ENCODE measurements around the gene HTT.
"Not testable (repeated sequence)": the region's sequence is repeated elsewhere in the genome, so short reads cannot be mapped to it uniquely, and the experiment has no call there.

The HTT gene

GRCh38 chr4:3046623-3047022, 27.9 kb upstream of the HTT start:
- DNase-seq: no peak

GRCh38 chr4:3047464-3048286, 26.8 kb upstream of the HTT start:
- no peak for DNase-seq

DNA sequence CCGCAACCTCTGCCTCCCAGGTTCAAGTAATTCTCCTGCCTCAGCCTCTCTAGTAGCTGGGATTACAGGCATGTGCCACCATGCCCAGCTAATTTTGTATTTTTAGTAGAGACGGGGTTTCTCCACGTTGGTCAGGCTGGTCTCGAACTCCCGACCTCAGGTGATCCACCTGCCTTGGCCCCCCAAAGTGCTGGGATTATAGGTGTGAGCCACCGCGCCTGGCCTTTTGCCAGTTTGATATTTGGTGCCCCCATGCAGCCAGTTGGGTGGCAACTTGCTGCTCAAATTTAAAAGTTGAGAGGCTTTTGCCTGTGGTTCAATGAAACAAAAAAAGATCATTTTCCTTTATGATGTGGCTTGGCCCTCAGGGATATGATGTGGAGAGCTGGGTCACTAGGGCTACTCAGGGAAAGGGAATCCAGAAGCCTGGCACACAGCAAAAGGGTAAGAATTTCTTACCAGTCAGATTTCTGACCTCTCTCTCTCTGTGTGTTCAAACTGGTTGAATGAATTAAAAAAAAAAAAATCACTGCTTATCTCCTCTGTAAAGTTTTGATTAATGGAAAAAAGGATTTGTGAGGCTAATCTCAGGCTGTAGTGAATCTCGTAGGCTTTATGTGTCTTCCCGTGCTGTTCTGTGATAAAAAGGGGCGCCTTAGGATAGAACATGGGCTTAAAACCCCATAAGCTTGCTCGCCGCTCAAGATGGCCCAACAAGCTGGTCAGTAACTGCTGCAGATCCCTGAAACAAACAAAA, 23.2 kb upstream of the HTT start:
- not testable (repeated sequence) for DNase-seq

- no peak for DNase-seq
Observed at GRCh38 chr4:3054169-3054759, 20.2 kb upstream of the HTT start.

GRCh38 chr4:3059943-3060342, 14.5 kb upstream of the HTT start:
- no peak for DNase-seq

DNA sequence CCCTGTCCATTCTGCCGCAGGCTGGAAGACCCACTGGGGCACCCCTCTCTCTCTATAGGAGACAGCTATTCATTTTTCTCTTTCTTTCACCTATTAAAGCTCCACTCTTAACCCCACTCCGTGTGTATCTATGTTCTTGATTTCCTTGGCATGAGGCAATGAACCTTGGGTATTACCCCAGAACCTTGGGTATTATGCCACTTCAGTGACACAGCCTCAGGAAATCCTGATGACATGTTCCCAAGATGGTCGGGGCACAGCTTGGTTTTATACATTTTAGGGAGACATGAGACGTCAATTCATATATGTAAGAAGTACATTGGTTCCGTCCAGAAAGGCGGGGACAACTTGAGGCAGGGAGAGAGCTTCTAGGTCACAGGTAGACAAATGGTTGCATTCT, 13.5 kb upstream of the HTT start:
- DNase-seq: no peak

DNA sequence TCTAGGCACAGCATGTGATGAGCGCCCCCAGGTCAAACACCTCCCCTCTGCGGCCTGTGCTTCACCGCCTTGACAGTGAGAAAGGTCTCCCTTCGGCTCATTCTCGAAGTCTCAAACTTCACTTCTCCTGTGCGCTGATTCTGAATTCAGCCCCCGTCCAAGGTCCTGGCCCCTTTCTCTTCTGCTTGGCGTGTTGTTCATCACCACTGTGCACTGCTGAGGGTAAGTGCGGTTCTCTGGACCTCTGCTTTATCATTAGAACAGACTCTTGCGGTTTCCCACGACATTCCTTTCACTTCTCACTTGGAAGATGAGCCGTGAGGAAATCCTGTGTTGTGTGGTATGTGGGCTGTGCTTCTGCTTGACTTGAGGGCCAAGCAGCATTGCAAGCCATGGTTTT, 12.0 kb upstream of the HTT start:
- no peak for DNase-seq

DNA sequence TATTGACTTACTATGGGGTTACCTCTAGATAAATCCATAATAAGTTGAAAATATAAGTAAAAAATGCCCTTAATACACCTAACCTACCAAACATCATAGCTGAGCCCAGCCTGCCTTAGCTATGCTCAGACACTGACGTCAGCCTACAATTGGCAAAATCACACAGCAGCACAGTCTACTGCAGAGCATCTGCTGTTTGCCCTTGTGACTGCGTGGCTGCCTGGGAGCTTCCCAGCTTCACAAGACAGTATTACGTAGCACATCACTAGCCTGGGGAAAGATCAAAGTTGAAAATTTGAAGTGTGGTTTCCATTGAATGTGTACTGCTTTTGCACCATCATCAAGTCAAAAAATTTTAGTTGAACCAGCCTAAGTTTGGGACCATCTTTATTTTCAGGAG, 8.9 kb upstream of the HTT start:
- no peak for DNase-seq

- no peak for DNase-seq
Observed at GRCh38 chr4:3066836-3067400, 7.6 kb upstream of the HTT start.

- DNase-seq: no peak
Observed at GRCh38 chr4:3067473-3068001, 6.9 kb upstream of the HTT start.

DNA sequence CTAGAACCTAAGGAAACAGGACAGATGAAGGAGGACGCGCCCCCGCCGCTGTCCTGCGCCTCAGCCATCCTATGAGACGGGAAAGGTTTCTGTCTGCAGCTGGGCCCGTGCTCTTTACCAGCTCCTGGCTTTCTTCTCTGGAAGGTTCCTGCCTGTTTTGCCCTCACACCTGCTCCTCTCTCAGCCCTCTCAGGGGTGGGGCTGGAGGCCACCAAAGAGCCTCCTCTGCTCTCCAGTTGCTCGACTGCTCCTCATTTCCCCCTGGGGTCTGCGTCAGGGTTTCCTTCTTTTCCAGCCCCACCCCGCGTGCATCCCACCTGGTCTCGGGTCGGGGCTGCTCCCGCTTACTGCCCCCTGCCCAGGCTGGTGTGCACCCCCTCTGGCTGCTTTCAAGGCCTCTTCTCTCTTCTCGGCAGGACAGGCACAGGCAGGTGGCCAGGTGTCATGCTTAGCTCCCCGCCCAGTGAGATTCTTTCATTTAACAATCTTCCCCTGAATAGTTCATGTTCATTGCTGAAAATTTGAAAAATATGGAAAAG, 4.8 kb upstream of the HTT start:
- no peak for DNase-seq

GRCh38 chr4:3070709-3071500, 3.6 kb upstream of the HTT start:
- DNase-seq: no peak

GRCh38 chr4:3071811-3072210, 2.7 kb upstream of the HTT start:
- DNase-seq: no peak

DNA sequence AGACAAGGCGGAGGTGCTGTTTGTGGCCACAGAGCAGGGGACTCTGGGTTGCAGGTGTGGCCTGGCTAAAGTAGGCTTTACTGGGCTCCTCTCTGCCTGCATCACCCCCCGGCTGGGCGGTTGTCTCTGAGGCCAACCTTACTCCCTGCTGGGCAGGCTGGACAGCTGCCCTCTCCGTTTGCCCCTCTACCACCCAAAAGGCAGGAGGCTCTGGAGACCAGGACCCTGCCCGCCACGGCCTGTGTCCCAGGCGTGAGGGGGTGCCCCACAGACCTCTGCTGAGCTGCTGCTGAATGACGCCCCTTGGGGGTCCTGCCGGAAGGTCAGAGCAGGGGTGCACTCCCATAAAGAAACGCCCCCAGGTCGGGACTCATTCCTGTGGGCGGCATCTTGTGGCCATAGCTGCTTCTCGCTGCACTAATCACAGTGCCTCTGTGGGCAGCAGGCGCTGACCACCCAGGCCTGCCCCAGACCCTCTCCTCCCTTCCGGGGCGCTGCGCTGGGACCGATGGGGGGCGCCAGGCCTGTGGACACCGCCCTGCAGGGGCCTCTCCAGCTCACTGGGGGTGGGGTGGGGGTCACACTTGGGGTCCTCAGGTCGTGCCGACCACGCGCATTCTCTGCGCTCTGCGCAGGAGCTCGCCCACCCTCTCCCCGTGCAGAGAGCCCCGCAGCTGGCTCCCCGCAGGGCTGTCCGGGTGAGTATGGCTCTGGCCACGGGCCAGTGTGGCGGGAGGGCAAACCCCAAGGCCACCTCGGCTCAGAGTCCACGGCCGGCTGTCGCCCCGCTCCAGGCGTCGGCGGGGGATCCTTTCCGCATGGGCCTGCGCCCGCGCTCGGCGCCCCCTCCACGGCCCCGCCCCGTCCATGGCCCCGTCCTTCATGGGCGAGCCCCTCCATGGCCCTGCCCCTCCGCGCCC, 1.1 kb upstream of the HTT start:
- no peak for DNase-seq

- no peak for DNase-seq
Observed at GRCh38 chr4:3074846-3075651, 568 bp downstream of the HTT start.

GRCh38 chr4:3075652-3075981, 1.1 kb downstream of the HTT start:
- DNase-seq: no peak

- no peak for DNase-seq
Observed at GRCh38 chr4:3077796-3078195, 3.3 kb downstream of the HTT start.

DNA sequence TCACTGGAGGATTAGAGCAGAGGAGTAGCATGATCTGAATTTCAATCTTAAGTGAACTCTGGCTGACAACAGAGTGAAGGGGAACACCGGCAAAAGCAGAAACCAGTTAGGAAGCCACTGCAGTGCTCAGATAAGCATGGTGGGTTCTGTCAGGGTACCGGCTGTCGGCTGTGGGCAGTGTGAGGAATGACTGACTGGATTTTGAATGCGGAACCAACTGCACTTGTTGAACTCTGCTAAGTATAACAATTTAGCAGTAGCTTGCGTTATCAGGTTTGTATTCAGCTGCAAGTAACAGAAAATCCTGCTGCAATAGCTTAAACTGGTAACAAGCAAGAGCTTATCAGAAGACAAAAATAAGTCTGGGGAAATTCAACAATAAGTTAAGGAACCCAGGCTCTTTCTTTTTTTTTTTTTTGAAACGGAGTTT, 5.2 kb downstream of the HTT start:
- DNase-seq: no peak

DNA sequence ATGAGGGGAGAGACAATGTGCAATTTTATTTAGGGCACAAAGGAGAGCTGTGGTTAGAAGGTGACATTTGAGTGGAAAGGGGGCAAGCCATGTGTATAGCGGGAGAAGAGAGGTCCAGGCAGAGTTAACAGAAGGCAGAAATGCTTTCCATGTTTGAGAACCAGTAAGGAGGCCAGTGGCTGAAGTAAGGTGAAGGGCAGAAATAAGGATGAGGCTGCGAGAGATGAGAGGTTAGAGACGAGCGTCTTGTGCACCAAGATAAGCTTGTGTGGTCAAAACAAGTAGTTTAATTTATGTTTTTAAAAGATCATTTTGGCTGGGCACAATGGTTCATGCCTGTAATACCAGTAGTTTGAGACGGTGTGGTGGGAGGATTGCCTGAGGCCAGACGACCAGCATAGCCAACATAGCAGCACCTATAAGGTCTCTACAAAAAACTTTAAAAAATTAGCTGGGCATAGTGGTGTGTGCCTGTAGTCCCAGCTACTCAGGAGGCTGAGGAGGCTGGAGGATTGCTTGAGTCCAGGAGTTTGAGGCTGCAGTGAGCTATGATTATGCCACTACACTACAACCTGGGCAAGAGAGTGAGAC, 8.5 kb downstream of the HTT start:
- DNase-seq: no peak

GRCh38 chr4:3083732-3084131, 9.3 kb downstream of the HTT start:
- no peak for DNase-seq
